Measurements from ENCODE around the gene TUBG1.

The TUBG1 gene

GRCh38 chr17:42577140-42577531 lies 32.3 kb upstream of the TUBG1 start:
- Histone ChIP-seq H3F3A (ENCODE audit: control insufficient read depth, insufficient read depth) (peaks cover 13% of the 10 kb centered on the region), H3K9me2 (replicated peaks; ENCODE audit: control insufficient read depth, low read length) (no peaks in the 10 kb centered on the region), H3K4me2 (ENCODE audit: low read length) (peak overlapping the region; percentile 66), H3K27me3 (ENCODE audit: control insufficient read depth, low read length) (no peaks in the 10 kb centered on the region), H4K20me1 (ENCODE audit: control insufficient read depth, insufficient read depth, low read depth, low read length) (peaks cover 3% of the 10 kb centered on the region; the same call in 1 of the 2 replicates), H3K79me2 (ENCODE audit: control insufficient read depth, low read length) (peaks cover 50% of the 10 kb centered on the region), H3K27ac (ENCODE audit: low read depth, low read length) (peak overlapping the region; percentile 81), H3K4me3 (ENCODE audit: low read length) (peak overlapping the region; percentile 89), H3K36me3 (ENCODE audit: control insufficient read depth, low read length) (peaks cover 74% of the 10 kb centered on the region), H3K4me1 (ENCODE audit: control insufficient read depth, low read length) (peaks cover 35% of the 10 kb centered on the region), H3K9me3 (ENCODE audit: control insufficient read depth, insufficient read depth, low read length) (no peaks in the 10 kb centered on the region)
- no peak for TF ChIP-seq CTCF (IDR thresholded peaks at IDR 0.05; ENCODE audit: low read depth, low read length, poor library complexity, severe bottlenecking)
- no peak for TF ChIP-seq EZH2phosphoT487 (IDR thresholded peaks at IDR 0.05; ENCODE audit: borderline replicate concordance, low read length)

GRCh38 chr17:42577532-42578281 lies 31.8 kb upstream of the TUBG1 start, which contains the start of gene PSMC3IP:
PSMC3IP (minus strand) TSS chr17:42577729; CDS start chr17:42577686, 43 bp downstream.
- H3K36me3 ChIP-seq (ENCODE audit: control insufficient read depth, low read length), result peaks cover 76% of the 10 kb centered on the region

DNA sequence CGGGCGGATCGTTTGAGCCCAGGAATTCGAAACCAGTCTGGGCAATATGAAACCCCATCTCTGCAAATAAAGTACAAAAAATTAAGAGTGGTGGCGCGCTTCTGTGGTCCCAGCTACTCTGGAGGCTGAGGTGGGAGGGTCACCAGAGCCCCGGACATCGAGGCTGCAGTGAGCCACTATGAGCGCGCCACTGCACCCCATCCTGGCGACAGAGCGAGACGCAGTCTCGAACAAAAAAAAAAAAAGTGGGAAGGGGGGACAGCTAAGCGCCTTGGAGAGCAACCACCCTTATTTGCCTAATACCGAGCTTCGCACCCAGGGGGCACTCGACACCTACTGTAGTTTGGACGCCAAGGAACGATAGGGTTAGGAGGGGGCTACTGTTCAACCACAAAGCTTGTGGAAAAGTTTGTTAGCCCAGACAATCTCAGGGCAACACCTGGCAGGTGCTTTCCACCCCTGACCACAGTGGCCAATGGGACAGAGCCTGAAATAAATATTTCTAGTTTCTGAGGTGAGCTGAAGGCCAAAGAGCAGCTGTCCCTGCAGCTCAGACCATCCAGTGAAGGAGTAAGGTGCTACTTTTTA lies 31.1 kb upstream of the TUBG1 start:
- Histone ChIP-seq H3K27me3 (ENCODE audit: control insufficient read depth, low read length) (no peaks in the 10 kb centered on the region), H3K4me3 (ENCODE audit: low read length) (peak overlapping the region; percentile 89), H3K4me1 (ENCODE audit: control insufficient read depth, low read length) (peaks cover 35% of the 10 kb centered on the region), H3K4me2 (ENCODE audit: low read length) (peak overlapping the region; percentile 66), H3K79me2 (ENCODE audit: control insufficient read depth, low read length) (peaks cover 41% of the 10 kb centered on the region), H4K20me1 (ENCODE audit: control insufficient read depth, insufficient read depth, low read depth, low read length) (peaks cover 3% of the 10 kb centered on the region; the same call in 1 of the 2 replicates), H3K36me3 (ENCODE audit: control insufficient read depth, low read length) (peaks cover 76% of the 10 kb centered on the region), H3K9me2 (replicated peaks; ENCODE audit: control insufficient read depth, low read length) (no peaks in the 10 kb centered on the region), H3K27ac (ENCODE audit: low read depth, low read length) (peak overlapping the region; percentile 81), H3K9me3 (ENCODE audit: control insufficient read depth, insufficient read depth, low read length) (no peaks in the 10 kb centered on the region), H3F3A (ENCODE audit: control insufficient read depth, insufficient read depth) (peaks cover 13% of the 10 kb centered on the region)
- TF ChIP-seq EZH2phosphoT487 (IDR thresholded peaks at IDR 0.05; ENCODE audit: borderline replicate concordance, low read length) (no peak), CTCF (IDR thresholded peaks at IDR 0.05; ENCODE audit: low read depth, low read length, poor library complexity, severe bottlenecking) (peak; percentile 85)

More at GRCh38 chr17:42577532-42578281, 31.8 kb upstream of the TUBG1 start, which contains the start of gene PSMC3IP:
- Histone ChIP-seq H4K20me1 (ENCODE audit: control insufficient read depth, insufficient read depth, low read depth, low read length) (peaks cover 3% of the 10 kb centered on the region; the same call in 1 of the 2 replicates), H3K9me2 (replicated peaks; ENCODE audit: control insufficient read depth, low read length) (no peaks in the 10 kb centered on the region), H3K4me1 (ENCODE audit: control insufficient read depth, low read length) (peaks cover 35% of the 10 kb centered on the region), H3K79me2 (ENCODE audit: control insufficient read depth, low read length) (peaks cover 47% of the 10 kb centered on the region), H3F3A (ENCODE audit: control insufficient read depth, insufficient read depth) (peaks cover 13% of the 10 kb centered on the region), H3K27ac (ENCODE audit: low read depth, low read length) (peak within 1 kb of the TSS; percentile 81), H3K27me3 (ENCODE audit: control insufficient read depth, low read length) (no peaks in the 10 kb centered on the region), H3K4me3 (ENCODE audit: low read length) (peak within 1 kb of the TSS; percentile 89), H3K9me3 (ENCODE audit: control insufficient read depth, insufficient read depth, low read length) (no peaks in the 10 kb centered on the region), H3K4me2 (ENCODE audit: low read length) (peak within 1 kb of the TSS; percentile 66)
- TF ChIP-seq EZH2phosphoT487 (IDR thresholded peaks at IDR 0.05; ENCODE audit: borderline replicate concordance, low read length) (no peak), CTCF (IDR thresholded peaks at IDR 0.05; ENCODE audit: low read depth, low read length, poor library complexity, severe bottlenecking) (peak; percentile 42)

All from DOHH2 (cell line).